Body of pancreas (tissue), 4 donors: ENCODE data around the gene CMTR2.

ENCODE experiments used
- POLR2A ChIP-seq, 3 donors: fragments of 450-650 bp; IDR thresholded peaks; one replicate each; pipeline ENCODE4 v1.6.1; 2016; ENCODE audit warnings: antibody characterized with exemption in 3 of 3, mild to moderate bottlenecking in 2 of 3
- TF ChIP-seq, protein P1 (sequence below), 7 experiments: fragments of 450-650 bp in 4 of 7; fragments of 200-600 bp in 3 of 7; sonication (generic) in 3 of 7; IDR thresholded peaks; one replicate each; pipeline ENCODE4 v1.5.1; 2016 to 2019; ENCODE audit warnings: antibody characterized with exemption in 7 of 7

DNA sequence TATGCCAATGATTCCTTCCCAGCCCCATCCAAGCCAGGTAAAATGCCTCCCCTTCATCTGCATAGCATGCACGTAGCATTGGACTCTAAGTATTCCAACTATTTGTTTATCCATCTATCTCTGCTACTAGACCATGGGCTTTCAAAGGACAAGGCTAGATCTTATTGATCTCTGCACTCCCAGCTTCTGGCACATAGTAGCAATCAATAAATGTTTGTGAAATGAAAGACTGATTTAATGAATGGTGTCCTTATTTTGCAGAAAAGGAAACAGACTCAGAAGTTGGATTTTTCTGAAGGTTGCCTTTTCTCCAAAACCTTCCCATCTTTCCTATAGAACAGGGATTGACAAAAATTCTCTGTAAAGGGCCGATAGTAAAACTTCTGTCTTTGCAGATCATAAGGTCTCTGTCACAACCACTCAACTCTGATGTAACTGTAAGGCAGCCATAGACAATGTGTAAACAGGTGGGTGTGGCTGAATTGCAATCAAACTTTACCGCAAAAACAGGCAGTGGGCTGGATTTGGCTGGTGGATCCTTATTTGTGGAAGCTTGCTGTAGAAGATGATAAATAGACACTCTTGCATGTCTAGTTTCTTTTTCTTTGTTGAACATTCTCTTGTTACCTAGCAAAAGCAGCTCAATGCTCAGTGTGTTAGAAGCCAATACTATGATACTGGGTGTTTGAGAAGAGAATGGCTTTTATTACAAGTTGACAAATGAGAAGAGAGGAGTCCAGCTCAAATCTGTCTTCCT is 7.6 kb upstream of the CMTR2 start:
- TF ChIP-seq, protein P1, sequence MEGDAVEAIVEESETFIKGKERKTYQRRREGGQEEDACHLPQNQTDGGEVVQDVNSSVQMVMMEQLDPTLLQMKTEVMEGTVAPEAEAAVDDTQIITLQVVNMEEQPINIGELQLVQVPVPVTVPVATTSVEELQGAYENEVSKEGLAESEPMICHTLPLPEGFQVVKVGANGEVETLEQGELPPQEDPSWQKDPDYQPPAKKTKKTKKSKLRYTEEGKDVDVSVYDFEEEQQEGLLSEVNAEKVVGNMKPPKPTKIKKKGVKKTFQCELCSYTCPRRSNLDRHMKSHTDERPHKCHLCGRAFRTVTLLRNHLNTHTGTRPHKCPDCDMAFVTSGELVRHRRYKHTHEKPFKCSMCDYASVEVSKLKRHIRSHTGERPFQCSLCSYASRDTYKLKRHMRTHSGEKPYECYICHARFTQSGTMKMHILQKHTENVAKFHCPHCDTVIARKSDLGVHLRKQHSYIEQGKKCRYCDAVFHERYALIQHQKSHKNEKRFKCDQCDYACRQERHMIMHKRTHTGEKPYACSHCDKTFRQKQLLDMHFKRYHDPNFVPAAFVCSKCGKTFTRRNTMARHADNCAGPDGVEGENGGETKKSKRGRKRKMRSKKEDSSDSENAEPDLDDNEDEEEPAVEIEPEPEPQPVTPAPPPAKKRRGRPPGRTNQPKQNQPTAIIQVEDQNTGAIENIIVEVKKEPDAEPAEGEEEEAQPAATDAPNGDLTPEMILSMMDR (IDR thresholded peaks at IDR 0.05) = no peak
- TF ChIP-seq POLR2A (IDR thresholded peaks at IDR 0.05) = no peak
